ENCODE results near the gene PRSS33.

The PRSS33 gene

GRCh38 chr16:2783581-2784357, 3.6 kb downstream of the PRSS33 start:
- H3K4me1 ChIP-seq: no peaks in the 10 kb centered on the region
- in situ Hi-C loops (cut with MboI; ENCODE audit: low sequenced_read_pairs): no loop called here
- H3K27me3 ChIP-seq (ENCODE audit: low read depth): peaks cover 5% of the 10 kb centered on the region; the same call in 1 of the 2 replicates
- no peak for DNase-seq (ENCODE audit: low spot score in 2 of 2)
- no peaks in the 10 kb centered on the region for H3K9me3 ChIP-seq
- no peak overlapping the region for H3K4me3 ChIP-seq
- H3K36me3 ChIP-seq (replicated peaks): no peaks in the 10 kb centered on the region

GRCh38 chr16:2782583-2783351, 4.6 kb downstream of the PRSS33 start:
- no peak for DNase-seq (ENCODE audit: low spot score in 2 of 2)
- in situ Hi-C loops (cut with MboI; ENCODE audit: low sequenced_read_pairs): no loop called here
- H3K9me3 ChIP-seq: no peaks in the 10 kb centered on the region
- peaks cover 2% of the 10 kb centered on the region; the same call in 1 of the 2 replicates for H3K27me3 ChIP-seq (ENCODE audit: low read depth)
- peaks cover 6% of the 10 kb centered on the region for H3K4me1 ChIP-seq
- no peak overlapping the region for H3K4me3 ChIP-seq
- H3K36me3 ChIP-seq (replicated peaks): no peaks in the 10 kb centered on the region; the same call in 1 of the 2 replicates

- no peak overlapping the region for H3K4me3 ChIP-seq
- no peak for DNase-seq (ENCODE audit: low spot score in 2 of 2)
- no peaks in the 10 kb centered on the region for H3K9me3 ChIP-seq
- in situ Hi-C loops (cut with MboI; ENCODE audit: low sequenced_read_pairs): no loop called here
- H3K4me1 ChIP-seq: peaks cover 10% of the 10 kb centered on the region
- peaks cover 7% of the 10 kb centered on the region for H3K36me3 ChIP-seq (replicated peaks)
- H3K27me3 ChIP-seq (ENCODE audit: low read depth): no peaks in the 10 kb centered on the region
Measured at GRCh38 chr16:2779978-2780898, 7.1 kb downstream of the PRSS33 start.

- DNase-seq (ENCODE audit: low spot score in 2 of 2): no peak
- no peaks in the 10 kb centered on the region for H3K9me3 ChIP-seq
- H3K4me3 ChIP-seq: no peak overlapping the region
- peaks cover 10% of the 10 kb centered on the region for H3K4me1 ChIP-seq
- H3K36me3 ChIP-seq (replicated peaks): peaks cover 16% of the 10 kb centered on the region
- in situ Hi-C loops (cut with MboI; ENCODE audit: low sequenced_read_pairs): no loop called here
- no peaks in the 10 kb centered on the region for H3K27me3 ChIP-seq (ENCODE audit: low read depth)
Measured at GRCh38 chr16:2779151-2779920, 8.0 kb downstream of the PRSS33 start.

GRCh38 chr16:2778630-2778958, 8.8 kb downstream of the PRSS33 start:
- Histone ChIP-seq H3K27me3 (ENCODE audit: low read depth) (no peaks in the 10 kb centered on the region), H3K36me3 (replicated peaks) (peaks cover 23% of the 10 kb centered on the region), H3K9me3 (no peaks in the 10 kb centered on the region), H3K4me3 (peak overlapping the region; percentile 98), H3K4me1 (peaks cover 10% of the 10 kb centered on the region)
- no peak for DNase-seq (ENCODE audit: low spot score in 2 of 2)
- in situ Hi-C loops (cut with MboI; ENCODE audit: low sequenced_read_pairs): no loop called here

GRCh38 chr16:2777903-2778629, 9.3 kb downstream of the PRSS33 start:
- in situ Hi-C loops (cut with MboI; ENCODE audit: low sequenced_read_pairs): no loop called here
- H3K36me3 ChIP-seq (replicated peaks): peaks cover 28% of the 10 kb centered on the region
- no peaks in the 10 kb centered on the region for H3K27me3 ChIP-seq (ENCODE audit: low read depth)
- H3K4me3 ChIP-seq: peak overlapping the region; percentile 98
- no peak for DNase-seq (ENCODE audit: low spot score in 2 of 2)
- no peaks in the 10 kb centered on the region for H3K9me3 ChIP-seq
- peaks cover 10% of the 10 kb centered on the region for H3K4me1 ChIP-seq

GRCh38 chr16:2777231-2777902, 10.0 kb downstream of the PRSS33 start, which contains the start of gene ELOB:
Gene ELOB (minus strand): TSS chr16:2777280. CDS start chr16:2777239, 41 bp downstream.
- H3K36me3 ChIP-seq (replicated peaks): peaks cover 35% of the 10 kb centered on the region
- peak; percentile 78 to 90 for DNase-seq (ENCODE audit: low spot score in 2 of 2)
- no peaks in the 10 kb centered on the region for H3K27me3 ChIP-seq (ENCODE audit: low read depth)
- in situ Hi-C loops (cut with MboI; ENCODE audit: low sequenced_read_pairs): no loop called here
- H3K4me1 ChIP-seq: peaks cover 10% of the 10 kb centered on the region
- H3K9me3 ChIP-seq: no peaks in the 10 kb centered on the region
- peak within 1 kb of the TSS; percentile 98 for H3K4me3 ChIP-seq

- in situ Hi-C loops (cut with MboI; ENCODE audit: low sequenced_read_pairs): no loop called here
- Histone ChIP-seq H3K36me3 (replicated peaks) (peaks cover 41% of the 10 kb centered on the region), H3K27me3 (ENCODE audit: low read depth) (no peaks in the 10 kb centered on the region), H3K4me1 (peaks cover 10% of the 10 kb centered on the region), H3K9me3 (no peaks in the 10 kb centered on the region), H3K4me3 (peak overlapping the region; percentile 98)
- no peak for DNase-seq (ENCODE audit: low spot score in 2 of 2)
Measured at GRCh38 chr16:2776500-2777139, 10.7 kb downstream of the PRSS33 start.

- Histone ChIP-seq H3K36me3 (replicated peaks) (peaks cover 48% of the 10 kb centered on the region), H3K27me3 (ENCODE audit: low read depth) (no peaks in the 10 kb centered on the region), H3K4me3 (peak overlapping the region; percentile 98), H3K4me1 (peaks cover 10% of the 10 kb centered on the region), H3K9me3 (no peaks in the 10 kb centered on the region)
- in situ Hi-C loops (cut with MboI; ENCODE audit: low sequenced_read_pairs): no loop called here
- DNase-seq (ENCODE audit: low spot score in 2 of 2): no peak
Measured at GRCh38 chr16:2775765-2776499, 11.4 kb downstream of the PRSS33 start.

GRCh38 chr16:2775131-2775716, 12.1 kb downstream of the PRSS33 start:
- no peak for DNase-seq (ENCODE audit: low spot score in 2 of 2)
- Histone ChIP-seq H3K36me3 (replicated peaks) (peaks cover 54% of the 10 kb centered on the region), H3K4me3 (no peak overlapping the region), H3K9me3 (no peaks in the 10 kb centered on the region), H3K4me1 (peaks cover 10% of the 10 kb centered on the region), H3K27me3 (ENCODE audit: low read depth) (no peaks in the 10 kb centered on the region)
- in situ Hi-C loops (cut with MboI; ENCODE audit: low sequenced_read_pairs): no loop called here

Data from HAP-1 (cell line).